HS-5 (cell line): Measurements from ENCODE around the gene AARS2.

Experiments
- DNase-seq: peaks from one replicate; pipeline ENCODE4 v3.0.0-alpha.2; 2012; ENCODE audit warnings: low read depth

Gene AARS2

GRCh38 chr6:44275749-44276648, 37.1 kb downstream of the AARS2 start:
- no peak for DNase-seq

- no peak for DNase-seq
These were observed 37.8 kb downstream of the AARS2 start for GRCh38 chr6:44275271-44275748.

GRCh38 chr6:44273617-44274016, 39.5 kb downstream of the AARS2 start:
- no peak for DNase-seq

GRCh38 chr6:44272999-44273566, 40.1 kb downstream of the AARS2 start:
- no peak for DNase-seq

GRCh38 chr6:44272529-44272928, 40.6 kb downstream of the AARS2 start:
- DNase-seq = no peak

- DNase-seq = no peak
These were observed 41.2 kb downstream of the AARS2 start for GRCh38 chr6:44271914-44272313.

- DNase-seq = no peak
These were observed 41.8 kb downstream of the AARS2 start for GRCh38 chr6:44271406-44271723.

GRCh38 chr6:44270526-44271405, 42.4 kb downstream of the AARS2 start:
- DNase-seq = no peak

GRCh38 chr6:44269921-44270525, 43.1 kb downstream of the AARS2 start, which contains the start of gene TMEM151B:
TMEM151B (plus strand) TSS chr6:44270450; CDS start chr6:44270743, 293 bp downstream.
- DNase-seq = no peak

GRCh38 chr6:44269178-44269920, 43.8 kb downstream of the AARS2 start:
- no peak for DNase-seq

GRCh38 chr6:44268095-44268628, 45.0 kb downstream of the AARS2 start:
- DNase-seq = no peak

GRCh38 chr6:44267252-44267651, 45.9 kb downstream of the AARS2 start:
- no peak for DNase-seq

GRCh38 chr6:44266347-44266746, 46.8 kb downstream of the AARS2 start:
- no peak for DNase-seq

GRCh38 chr6:44265722-44266233, 47.4 kb downstream of the AARS2 start:
- DNase-seq = no peak

GRCh38 chr6:44265007-44265721, 48.0 kb downstream of the AARS2 start, which contains the start of gene NFKBIE:
NFKBIE (minus strand) TSS chr6:44265551; CDS start chr6:44265346, 205 bp downstream.
- no peak for DNase-seq

- no peak for DNase-seq
These were observed 48.8 kb downstream of the AARS2 start for GRCh38 chr6:44264154-44265006.

GRCh38 chr6:44263354-44264100, 49.6 kb downstream of the AARS2 start:
- no peak for DNase-seq
